Peyer's patch (tissue), 4 donors: ENCODE results near the gene HYAL2. TPM values are rescaled to one million over a fixed set of nuclear protein-coding genes. Genes with fewer than 3 reads are reported as not detected.

Experiments
- DNase-seq, 3 donors: peaks; one replicate each; pipeline ENCODE4 v3.0.0-alpha.2; 2017 to 2019
- H3K27ac ChIP-seq, 4 donors: fragments of 200-600 bp; sonication (generic); one replicate each; pipeline ENCODE4 v1.5.1; 2016 to 2019
- H3K27me3 ChIP-seq, 2 donors: fragments of 200-600 bp; sonication (generic); one replicate each; pipeline ENCODE4 v1.5.1; 2019
- H3K36me3 ChIP-seq, 3 donors: fragments of 200-600 bp; sonication (generic); one replicate each; pipeline ENCODE4 v1.5.1; 2016 to 2019
- H3K4me1 ChIP-seq, 4 donors: fragments of 200-600 bp; sonication (generic); one replicate each; pipeline ENCODE4 v1.5.1; 2016 to 2019
- H3K4me3 ChIP-seq, 4 donors: fragments of 200-600 bp; sonication (generic); 1 replicate in 3 of 4; 2 replicates in 1 of 4; pipeline ENCODE4 v1.5.1; 2016 to 2019; ENCODE audit warnings: mild to moderate bottlenecking in 1 of 4
- H3K9me3 ChIP-seq, 4 donors: fragments of 200-600 bp; sonication (generic); one replicate each; pipeline ENCODE4 v1.5.1; 2016 to 2019; ENCODE audit warnings: mild to moderate bottlenecking in 1 of 4
- POLR2A ChIP-seq, 2 donors: fragments of 450-650 bp; IDR thresholded peaks; one replicate each; pipeline ENCODE4 v1.5.1; 2017; ENCODE audit warnings: antibody characterized with exemption in 2 of 2, mild to moderate bottlenecking in 2 of 2, moderate library complexity in 2 of 2
- total RNA-seq, 4 donors: library from RNA; depleted of rRNA; stranded (reverse); fragments of >200 nt; gene quantifications; one replicate each; pipeline ENCODE4 v1.1.0, GENCODE V29; 2016
- TF ChIP-seq, protein P1 (sequence below), 6 experiments: fragments of 450-650 bp in 4 of 6; fragments of 200-600 bp in 2 of 6; sonication (generic) in 1 of 6; IDR thresholded peaks; one replicate each; pipeline ENCODE4 v1.5.1; 2017 to 2019; ENCODE audit warnings: antibody characterized with exemption in 6 of 6, mild to moderate bottlenecking in 3 of 6, moderate library complexity in 1 of 6

Gene HYAL2
- total RNA-seq, 4 donors from 2014 or later = 18.2 to 63.1 (median 39.9) TPM

DNA sequence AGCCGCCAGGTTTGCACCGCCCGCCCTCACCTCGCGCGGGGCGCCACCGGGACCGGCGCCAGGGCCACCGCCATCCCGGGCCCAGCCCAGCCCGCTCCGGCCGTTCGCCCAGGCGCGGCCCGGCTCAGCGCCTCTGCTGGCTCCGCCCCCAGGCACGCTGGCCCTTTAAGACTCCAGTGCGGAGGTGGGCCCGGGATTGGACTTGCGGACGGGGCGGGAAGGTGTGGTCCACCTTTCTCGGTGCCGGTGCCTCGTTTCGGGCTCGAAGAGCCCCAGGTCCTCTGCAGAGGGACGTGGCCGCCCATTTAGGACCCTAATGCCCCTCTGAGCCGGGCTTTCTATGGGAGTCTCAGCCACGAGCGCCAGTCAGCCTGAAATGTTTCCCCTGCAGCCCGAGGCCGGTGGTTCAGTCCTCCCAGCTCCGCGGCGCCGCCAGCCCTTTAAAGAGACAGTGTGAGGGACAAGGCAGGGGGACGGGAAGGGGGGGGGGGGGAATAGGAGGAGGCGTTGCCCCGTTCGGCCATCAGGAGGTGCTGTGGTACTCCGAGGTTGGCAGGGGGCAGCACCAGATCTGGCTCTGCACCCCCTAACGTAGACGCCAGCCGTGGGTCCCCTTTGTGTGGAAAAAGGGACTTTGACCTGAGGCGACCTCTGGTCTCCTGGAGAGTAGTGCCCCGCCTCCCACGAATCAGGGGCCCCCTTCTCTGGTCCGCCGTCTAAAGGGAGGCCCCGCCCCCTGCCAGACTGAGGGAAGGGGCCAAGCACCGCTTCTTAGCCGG, 1.0 kb downstream of the HYAL2 start:
- Histone ChIP-seq H3K9me3 (no peaks in the 10 kb centered on the region), H3K27ac (peak overlapping the region; percentile 88 to 95 (median 90)), H3K4me1 (peaks cover 7 to 58% (median 19%) of the 10 kb centered on the region in 4 donors), H3K36me3 (peaks cover 0 to 22% (median 0%) of the 10 kb centered on the region in 3 donors), H3K4me3 (peak overlapping the region; percentile 77 to 98 (median 93)), H3K27me3 (no peaks in the 10 kb centered on the region)
- TF ChIP-seq, protein P1, sequence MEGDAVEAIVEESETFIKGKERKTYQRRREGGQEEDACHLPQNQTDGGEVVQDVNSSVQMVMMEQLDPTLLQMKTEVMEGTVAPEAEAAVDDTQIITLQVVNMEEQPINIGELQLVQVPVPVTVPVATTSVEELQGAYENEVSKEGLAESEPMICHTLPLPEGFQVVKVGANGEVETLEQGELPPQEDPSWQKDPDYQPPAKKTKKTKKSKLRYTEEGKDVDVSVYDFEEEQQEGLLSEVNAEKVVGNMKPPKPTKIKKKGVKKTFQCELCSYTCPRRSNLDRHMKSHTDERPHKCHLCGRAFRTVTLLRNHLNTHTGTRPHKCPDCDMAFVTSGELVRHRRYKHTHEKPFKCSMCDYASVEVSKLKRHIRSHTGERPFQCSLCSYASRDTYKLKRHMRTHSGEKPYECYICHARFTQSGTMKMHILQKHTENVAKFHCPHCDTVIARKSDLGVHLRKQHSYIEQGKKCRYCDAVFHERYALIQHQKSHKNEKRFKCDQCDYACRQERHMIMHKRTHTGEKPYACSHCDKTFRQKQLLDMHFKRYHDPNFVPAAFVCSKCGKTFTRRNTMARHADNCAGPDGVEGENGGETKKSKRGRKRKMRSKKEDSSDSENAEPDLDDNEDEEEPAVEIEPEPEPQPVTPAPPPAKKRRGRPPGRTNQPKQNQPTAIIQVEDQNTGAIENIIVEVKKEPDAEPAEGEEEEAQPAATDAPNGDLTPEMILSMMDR (IDR thresholded peaks at IDR 0.05) = peak; percentile 3 to 62 (median 40)
- TF ChIP-seq POLR2A (IDR thresholded peaks at IDR 0.05) = peak in 1 of 2 donors; percentile 27
- peak; percentile 88 to 94 (median 94) for DNase-seq

DNA sequence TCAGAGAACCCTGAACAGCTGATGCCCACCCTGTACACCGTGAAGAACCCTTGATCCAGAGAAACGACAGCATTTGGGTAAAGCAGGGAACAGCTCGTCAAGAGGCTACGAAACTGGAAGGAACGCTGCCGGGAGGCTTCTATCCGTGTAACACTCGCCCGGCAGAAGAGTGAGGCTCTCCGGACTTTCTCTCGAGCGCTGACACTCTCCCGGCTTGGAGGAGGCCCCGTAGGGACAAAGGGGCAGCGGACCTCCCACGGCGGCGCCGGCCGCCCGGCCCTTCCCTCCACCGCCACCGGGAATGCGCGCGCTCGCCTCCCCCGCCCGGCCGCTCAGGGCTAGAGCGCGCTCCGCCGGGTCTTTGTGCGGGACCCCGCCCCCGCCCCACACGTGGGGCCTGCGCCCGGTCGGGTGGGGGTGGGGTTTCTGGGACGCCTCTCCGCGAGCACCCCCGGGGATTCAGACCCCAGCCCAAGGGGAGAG, 1.7 kb downstream of the HYAL2 start:
- no peaks in the 10 kb centered on the region for H3K27me3 ChIP-seq
- H3K4me3 ChIP-seq = peak overlapping the region; percentile 77 to 98 (median 93)
- DNase-seq = peak; percentile 78 to 90 (median 90)
- peaks cover 0 to 20% (median 0%) of the 10 kb centered on the region in 3 donors for H3K36me3 ChIP-seq
- TF ChIP-seq, protein P1 (IDR thresholded peaks at IDR 0.05) = no peak
- peak; percentile 39 to 61 for TF ChIP-seq POLR2A (IDR thresholded peaks at IDR 0.05)
- H3K9me3 ChIP-seq = no peaks in the 10 kb centered on the region
- peaks cover 7 to 64% (median 22%) of the 10 kb centered on the region in 4 donors for H3K4me1 ChIP-seq
- peak overlapping the region; percentile 88 to 95 (median 90) for H3K27ac ChIP-seq

DNA sequence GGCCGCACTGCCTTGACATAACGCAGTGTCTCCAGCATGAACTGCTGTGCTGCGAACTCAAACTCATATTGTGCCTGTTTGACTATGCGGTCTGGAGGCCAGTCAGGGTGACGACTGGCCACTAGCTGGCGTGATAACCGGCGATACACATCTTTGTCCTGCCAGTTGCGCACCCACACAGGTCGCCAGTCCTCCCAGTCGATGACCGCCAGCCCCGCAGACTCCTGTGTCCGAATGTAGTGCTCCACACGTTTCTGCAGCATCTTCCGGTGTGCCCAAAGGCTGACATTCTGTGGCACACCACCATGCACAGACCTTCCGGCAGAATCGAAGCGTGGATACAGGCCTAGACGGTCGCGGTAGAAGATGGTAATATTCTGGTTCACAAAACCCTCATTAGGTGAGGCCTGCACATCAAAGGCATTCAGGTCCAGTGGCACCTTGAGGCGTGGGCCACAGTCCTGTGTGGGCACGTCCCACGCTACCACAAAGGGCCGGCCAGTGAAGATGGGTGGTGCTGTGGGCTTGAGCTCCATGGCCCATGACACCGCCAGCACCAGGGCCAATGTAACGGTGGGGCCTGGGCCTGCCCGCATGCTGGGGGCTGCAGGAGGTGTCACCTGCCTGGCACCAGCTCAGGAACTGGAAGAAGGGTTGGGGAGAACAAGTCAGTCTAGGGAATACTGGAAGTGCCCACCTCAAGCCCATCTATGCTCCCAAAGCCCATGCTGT, 2.5 kb downstream of the HYAL2 start:
- Histone ChIP-seq H3K36me3 (peaks cover 0 to 12% (median 0%) of the 10 kb centered on the region in 3 donors), H3K9me3 (no peaks in the 10 kb centered on the region), H3K4me3 (peak overlapping the region; percentile 77 to 98 (median 93)), H3K27ac (peak overlapping the region; percentile 88 to 95 (median 90)), H3K4me1 (peaks cover 7 to 67% (median 22%) of the 10 kb centered on the region in 4 donors), H3K27me3 (no peaks in the 10 kb centered on the region)
- TF ChIP-seq, protein P1 (IDR thresholded peaks at IDR 0.05) = no peak
- TF ChIP-seq POLR2A (IDR thresholded peaks at IDR 0.05) = no peak
- DNase-seq = peak in 1 of 3 donors; percentile 54

DNA sequence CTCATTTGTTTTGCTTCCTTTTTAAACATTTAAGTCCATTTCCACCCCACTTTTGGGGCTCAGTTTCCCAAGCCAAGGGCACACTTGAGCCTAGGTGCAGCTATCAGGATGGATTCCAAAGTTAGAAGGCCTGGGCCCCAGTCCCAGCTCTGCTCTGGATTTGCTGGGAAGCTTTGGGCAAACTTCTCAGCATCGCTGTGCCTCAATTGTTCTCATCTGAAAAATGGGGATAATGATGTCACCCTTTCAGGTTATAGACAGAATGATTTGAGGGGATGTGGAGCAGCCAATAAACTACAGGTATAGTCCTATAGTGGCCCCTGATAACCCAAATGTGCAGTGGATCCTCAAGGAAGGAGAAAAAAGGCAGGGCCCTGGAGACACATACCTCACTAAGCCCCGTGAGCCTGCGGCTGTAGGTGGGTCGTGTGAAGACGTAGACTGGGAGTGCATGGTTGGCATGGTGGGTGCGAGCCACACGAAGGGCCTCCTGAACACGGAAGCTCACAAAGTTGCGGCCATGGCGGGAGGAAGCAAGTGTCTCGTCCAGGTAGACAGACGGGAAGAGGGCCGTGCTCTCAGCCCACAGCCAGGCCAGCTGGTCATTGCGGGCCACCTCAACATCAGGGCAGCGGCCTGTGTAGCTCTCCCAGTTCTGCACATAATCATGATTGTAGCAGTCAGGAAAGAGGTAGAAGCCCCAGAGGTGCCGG, 3.2 kb downstream of the HYAL2 start:
- peak overlapping the region in 1 of 4 donors; percentile 93 for H3K27ac ChIP-seq
- DNase-seq = peak in 1 of 3 donors; percentile 41

More for the DNA sequence above, 3.2 kb downstream of the HYAL2 start:
- Histone ChIP-seq H3K9me3 (no peaks in the 10 kb centered on the region), H3K4me3 (peak overlapping the region in 1 of 4 donors; percentile 77), H3K4me1 (peaks cover 7 to 60% (median 22%) of the 10 kb centered on the region in 4 donors), H3K27me3 (no peaks in the 10 kb centered on the region), H3K36me3 (peaks cover 0 to 11% (median 0%) of the 10 kb centered on the region in 3 donors)
- TF ChIP-seq, protein P1 (IDR thresholded peaks at IDR 0.05) = no peak
- TF ChIP-seq POLR2A (IDR thresholded peaks at IDR 0.05) = no peak
